Dedifferentiated amniotic fluid mesenchymal stem cell (primary cell): Measurements from ENCODE around the gene MOB3A.
"Not testable (repeated sequence)": the region's sequence is repeated elsewhere in the genome, so short reads cannot be mapped to it uniquely, and the experiment has no call there.

Experiments
- DNase-seq: peaks from one replicate; pipeline ENCODE4 v3.0.0-alpha.2; 2016; ENCODE audit errors: extremely low spot score

MOB3A gene

GRCh38 chr19:2096034-2096479 is at the start of gene MOB3A:
TSS of gene MOB3A (minus strand) at chr19:2096326. CDS start at chr19:2078560, 17,766 bp downstream.
- peak; percentile 72 for DNase-seq

GRCh38 chr19:2145831-2146241 is 49.7 kb upstream of the MOB3A start:
- DNase-seq: no peak

GRCh38 chr19:2144190-2144589 is 48.1 kb upstream of the MOB3A start:
- no peak for DNase-seq

- no peak for DNase-seq
These were observed 46.2 kb upstream of the MOB3A start for GRCh38 chr19:2142173-2142829.

- no peak for DNase-seq
These were observed 44.0 kb upstream of the MOB3A start for GRCh38 chr19:2140138-2140569.

- DNase-seq: no peak
These were observed 43.4 kb upstream of the MOB3A start for GRCh38 chr19:2139385-2140137.

- DNase-seq: no peak
These were observed 42.1 kb upstream of the MOB3A start for GRCh38 chr19:2138061-2138728.

- DNase-seq: no peak
These were observed 40.7 kb upstream of the MOB3A start for GRCh38 chr19:2136796-2137195.

- DNase-seq: no peak
These were observed 39.6 kb upstream of the MOB3A start for GRCh38 chr19:2135474-2136402.

GRCh38 chr19:2132731-2133490 is 36.8 kb upstream of the MOB3A start:
- no peak for DNase-seq

- DNase-seq: no peak
These were observed 36.1 kb upstream of the MOB3A start for GRCh38 chr19:2132191-2132590.

GRCh38 chr19:2131012-2131975 is 35.2 kb upstream of the MOB3A start:
- not testable (repeated sequence) for DNase-seq

GRCh38 chr19:2129892-2130770 is 34.0 kb upstream of the MOB3A start:
- DNase-seq: no peak

GRCh38 chr19:2129486-2129885 is 33.4 kb upstream of the MOB3A start:
- no peak for DNase-seq

- DNase-seq: no peak
These were observed 32.9 kb upstream of the MOB3A start for GRCh38 chr19:2129022-2129421.

- DNase-seq: not testable (repeated sequence)
These were observed 32.1 kb upstream of the MOB3A start for GRCh38 chr19:2128252-2128651.

- DNase-seq: no peak
These were observed 31.6 kb upstream of the MOB3A start for GRCh38 chr19:2127758-2128157.

- DNase-seq: no peak
These were observed 30.9 kb upstream of the MOB3A start for GRCh38 chr19:2126879-2127518.
